B cell (primary cell): Measurements from ENCODE around the gene SAXO1.

ENCODE experiments used
- EZH2 ChIP-seq: IDR thresholded peaks from 2 replicates; pipeline ENCODE4 v1.6.1; 2012; ENCODE audit warnings: borderline replicate concordance, low read depth, mild to moderate bottlenecking, moderate library complexity, low read length; ENCODE audit not compliant: insufficient read depth, poor library complexity, severe bottlenecking
- TF ChIP-seq, protein P1 (sequence below): fragments of 200-600 bp; IDR thresholded peaks from one replicate; pipeline ENCODE4 v1.8.0; 2022; ENCODE audit warnings: antibody characterized with exemption, mild to moderate bottlenecking

DNA sequence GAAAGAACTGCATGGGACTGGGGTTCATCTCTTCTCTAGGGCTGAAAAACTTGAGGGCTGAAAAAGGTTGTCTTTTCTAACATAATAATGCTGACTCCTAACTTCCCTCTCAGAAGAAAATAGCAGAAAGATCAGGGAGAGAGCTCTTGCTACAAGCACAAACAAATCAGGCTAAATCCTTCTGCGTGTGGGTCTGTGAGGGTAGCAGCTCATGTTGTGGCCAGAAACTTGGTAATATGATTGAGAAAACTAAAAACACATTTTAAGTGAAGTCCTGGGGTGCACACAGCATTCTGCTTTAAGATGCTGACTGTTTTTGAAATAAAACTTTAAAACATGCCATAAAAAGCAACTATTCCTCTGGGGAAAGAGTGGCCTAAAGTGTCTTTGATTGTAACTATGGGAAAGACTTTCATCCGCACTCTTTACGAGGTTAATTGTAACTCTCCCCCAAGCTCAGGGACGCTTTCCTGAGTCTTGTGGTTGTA, 56.7 kb downstream of the SAXO1 start:
- TF ChIP-seq, protein P1, sequence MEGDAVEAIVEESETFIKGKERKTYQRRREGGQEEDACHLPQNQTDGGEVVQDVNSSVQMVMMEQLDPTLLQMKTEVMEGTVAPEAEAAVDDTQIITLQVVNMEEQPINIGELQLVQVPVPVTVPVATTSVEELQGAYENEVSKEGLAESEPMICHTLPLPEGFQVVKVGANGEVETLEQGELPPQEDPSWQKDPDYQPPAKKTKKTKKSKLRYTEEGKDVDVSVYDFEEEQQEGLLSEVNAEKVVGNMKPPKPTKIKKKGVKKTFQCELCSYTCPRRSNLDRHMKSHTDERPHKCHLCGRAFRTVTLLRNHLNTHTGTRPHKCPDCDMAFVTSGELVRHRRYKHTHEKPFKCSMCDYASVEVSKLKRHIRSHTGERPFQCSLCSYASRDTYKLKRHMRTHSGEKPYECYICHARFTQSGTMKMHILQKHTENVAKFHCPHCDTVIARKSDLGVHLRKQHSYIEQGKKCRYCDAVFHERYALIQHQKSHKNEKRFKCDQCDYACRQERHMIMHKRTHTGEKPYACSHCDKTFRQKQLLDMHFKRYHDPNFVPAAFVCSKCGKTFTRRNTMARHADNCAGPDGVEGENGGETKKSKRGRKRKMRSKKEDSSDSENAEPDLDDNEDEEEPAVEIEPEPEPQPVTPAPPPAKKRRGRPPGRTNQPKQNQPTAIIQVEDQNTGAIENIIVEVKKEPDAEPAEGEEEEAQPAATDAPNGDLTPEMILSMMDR = no peak
- no peak for TF ChIP-seq EZH2
